ENCODE data around the gene CCDC192. TPM values are rescaled to one million over a fixed set of nuclear protein-coding genes. Genes with fewer than 3 reads are reported as not detected.
"Not testable (repeated sequence)": the region's sequence is repeated elsewhere in the genome, so short reads cannot be mapped to it uniquely, and the experiment has no call there.

CCDC192 gene
- total RNA-seq, 2 experiments from 2014 or later, result not detected

- ChIA-PET POLR2A (no interaction called here), CTCF (no interaction called here)
- DNase-seq (no peak), ATAC-seq (no peak)
- Mint-ChIP-seq H3K27ac (no peak overlapping the region), H3K9me3 (ENCODE audit: low read depth) (peaks cover 6% of the 10 kb centered on the region), H3K4me1 (no peaks in the 10 kb centered on the region), H3K27me3 (peaks cover 19% of the 10 kb centered on the region), H3K36me3 (ENCODE audit: low read depth) (no peaks in the 10 kb centered on the region), H3K4me3 (no peak overlapping the region)
- intact Hi-C loops (cut with DNase I, micrococcal nuclease), result no loop called here
These were observed 69.3 kb downstream of the CCDC192 start for GRCh38 chr5:127772531-127772930.

DNA sequence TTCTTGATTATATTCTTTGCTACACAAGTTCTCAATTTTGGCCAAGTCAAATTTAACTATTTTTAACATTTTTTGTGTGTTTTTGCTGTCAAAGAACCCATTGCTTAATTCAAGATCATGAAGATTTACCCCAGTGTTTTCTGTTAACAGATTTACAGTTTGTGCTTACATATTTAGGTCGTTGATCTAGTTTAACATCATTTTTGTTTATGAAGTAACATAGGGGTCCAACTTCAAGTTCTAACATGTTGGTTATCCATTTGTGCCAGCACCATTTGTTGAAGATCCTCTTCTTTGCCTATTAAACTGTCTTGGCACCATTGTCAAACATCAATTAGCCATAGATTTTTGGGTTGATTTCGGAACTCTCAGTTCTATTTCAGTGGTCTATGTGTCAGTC, 71.0 kb downstream of the CCDC192 start:
- Mint-ChIP-seq H3K4me1 (no peaks in the 10 kb centered on the region), H3K27me3 (peaks cover 19% of the 10 kb centered on the region), H3K9me3 (ENCODE audit: low read depth) (peaks cover 10% of the 10 kb centered on the region), H3K4me3 (no peak overlapping the region), H3K36me3 (ENCODE audit: low read depth) (no peaks in the 10 kb centered on the region), H3K27ac (no peak overlapping the region)
- ATAC-seq (no peak), DNase-seq (no peak)
- ChIA-PET CTCF (no interaction called here), POLR2A (no interaction called here)
- intact Hi-C loops (cut with DNase I, micrococcal nuclease), result no loop called here

DNA sequence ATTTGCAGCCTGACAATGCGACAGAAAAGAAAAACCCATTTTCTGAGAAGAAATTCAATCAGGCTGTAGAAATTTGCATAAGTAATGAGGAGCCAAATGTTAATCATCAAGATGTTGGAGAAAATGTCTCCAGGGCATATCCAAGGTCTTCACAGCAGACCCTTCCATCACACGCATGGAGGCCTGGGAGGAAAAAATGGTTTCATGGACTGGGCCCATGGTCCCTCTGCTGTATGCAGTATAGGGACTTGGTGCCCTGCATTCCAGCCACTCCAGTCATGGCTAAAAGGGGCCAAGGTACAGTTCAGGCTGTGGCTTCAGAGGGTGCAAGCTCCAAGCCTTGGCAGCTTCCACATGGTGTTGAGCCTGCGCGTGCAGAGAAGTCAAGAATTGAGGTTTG, 73.3 kb downstream of the CCDC192 start:
- H3K36me3 Mint-ChIP-seq (ENCODE audit: low read depth), result no peaks in the 10 kb centered on the region
- CTCF ChIA-PET, result no interaction called here
- POLR2A ChIA-PET, result no interaction called here
- no peak overlapping the region for H3K4me3 Mint-ChIP-seq
- DNase-seq (no peak), ATAC-seq (no peak)
- peaks cover 9% of the 10 kb centered on the region for H3K27me3 Mint-ChIP-seq
- H3K9me3 Mint-ChIP-seq (ENCODE audit: low read depth), result peaks cover 10% of the 10 kb centered on the region
- no peaks in the 10 kb centered on the region for H3K4me1 Mint-ChIP-seq
- intact Hi-C loops (cut with DNase I, micrococcal nuclease), result no loop called here
- no peak overlapping the region for H3K27ac Mint-ChIP-seq

DNA sequence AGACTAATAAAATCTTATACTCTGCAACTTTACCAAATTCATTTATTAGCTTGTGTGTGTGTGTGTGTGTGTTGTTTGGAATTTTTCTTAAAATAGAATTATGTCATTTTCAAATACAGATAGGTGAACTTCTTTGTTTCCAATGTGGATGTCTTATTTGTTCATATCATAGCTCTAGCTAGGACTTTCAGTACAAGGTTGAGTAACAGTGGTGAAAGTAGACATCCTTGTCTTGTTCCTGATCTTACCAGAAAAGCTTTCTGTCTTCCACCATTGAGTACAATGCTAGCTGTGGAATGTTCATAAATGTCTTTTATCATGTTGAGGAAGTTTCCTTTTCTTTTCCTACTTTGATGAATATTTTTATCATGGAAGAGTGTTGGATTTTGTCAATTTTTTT, 74.8 kb downstream of the CCDC192 start:
- H3K36me3 Mint-ChIP-seq (ENCODE audit: low read depth), result no peaks in the 10 kb centered on the region

GRCh38 chr5:127782450-127782849, 79.3 kb downstream of the CCDC192 start:
- H3K4me1 Mint-ChIP-seq, result peaks cover 26% of the 10 kb centered on the region
- intact Hi-C loops (cut with DNase I, micrococcal nuclease), result loop anchor here in 1 of 2 experiments (10.0 kb wide), 1 partner anchor 112 kb away; no protein-coding TSS in a partner anchor
- H3K27me3 Mint-ChIP-seq; H3K9me3 Mint-ChIP-seq (ENCODE audit: low read depth); CTCF ChIA-PET; H3K27ac Mint-ChIP-seq; ATAC-seq; H3K36me3 Mint-ChIP-seq (ENCODE audit: low read depth); H3K4me3 Mint-ChIP-seq; POLR2A ChIA-PET; DNase-seq: not testable (repeated sequence)

More for the DNA sequence above, 74.8 kb downstream of the CCDC192 start:
- POLR2A ChIA-PET, result interaction anchor here (0.7 kb wide), 1 partner anchor 1640 kb away, joined by 3 read pairs; no protein-coding TSS in a partner anchor
- peaks cover 14% of the 10 kb centered on the region for H3K9me3 Mint-ChIP-seq (ENCODE audit: low read depth)
- CTCF ChIA-PET, result no interaction called here
- peaks cover 6% of the 10 kb centered on the region for H3K27me3 Mint-ChIP-seq
- intact Hi-C loops (cut with DNase I, micrococcal nuclease), result no loop called here
- H3K27ac Mint-ChIP-seq, result no peak overlapping the region
- DNase-seq (no peak), ATAC-seq (no peak)
- no peaks in the 10 kb centered on the region for H3K4me1 Mint-ChIP-seq
- no peak overlapping the region for H3K4me3 Mint-ChIP-seq

GRCh38 chr5:127785098-127785927, 82.1 kb downstream of the CCDC192 start:
- ChIA-PET POLR2A (no interaction called here), CTCF (interaction anchor here (0.5 kb wide), 1 partner anchor 361 kb away, joined by 3 read pairs; no protein-coding TSS in a partner anchor)
- H3K27me3 Mint-ChIP-seq, result peaks cover 13% of the 10 kb centered on the region
- no peaks in the 10 kb centered on the region for H3K36me3 Mint-ChIP-seq (ENCODE audit: low read depth)
- peaks cover 10% of the 10 kb centered on the region for H3K9me3 Mint-ChIP-seq (ENCODE audit: low read depth)
- intact Hi-C loops (cut with DNase I, micrococcal nuclease), result loop anchor here (1.0 to 10.0 kb wide), 4 partner anchors 109 to 298 kb away; partner anchors contain the start of gene SLC12A2 (in 2 of the 2)
- DNase-seq, result peak; percentile 51
- ATAC-seq, result peak; percentile 92
- H3K27ac Mint-ChIP-seq, result peak overlapping the region; percentile 88
- H3K4me1 Mint-ChIP-seq, result peaks cover 26% of the 10 kb centered on the region
- no peak overlapping the region for H3K4me3 Mint-ChIP-seq

GRCh38 chr5:127791439-127791838, 88.2 kb downstream of the CCDC192 start:
- no peak overlapping the region for H3K27ac Mint-ChIP-seq
- H3K4me3 Mint-ChIP-seq, result no peak overlapping the region
- H3K4me1 Mint-ChIP-seq, result peaks cover 5% of the 10 kb centered on the region
- H3K9me3 Mint-ChIP-seq (ENCODE audit: low read depth), result peaks cover 18% of the 10 kb centered on the region
- no peak for DNase-seq
- ChIA-PET POLR2A (no interaction called here), CTCF (no interaction called here)
- ATAC-seq, result no peak
- H3K27me3 Mint-ChIP-seq, result peaks cover 6% of the 10 kb centered on the region
- intact Hi-C loops (cut with DNase I, micrococcal nuclease), result no loop called here
- H3K36me3 Mint-ChIP-seq (ENCODE audit: low read depth), result no peaks in the 10 kb centered on the region

DNA sequence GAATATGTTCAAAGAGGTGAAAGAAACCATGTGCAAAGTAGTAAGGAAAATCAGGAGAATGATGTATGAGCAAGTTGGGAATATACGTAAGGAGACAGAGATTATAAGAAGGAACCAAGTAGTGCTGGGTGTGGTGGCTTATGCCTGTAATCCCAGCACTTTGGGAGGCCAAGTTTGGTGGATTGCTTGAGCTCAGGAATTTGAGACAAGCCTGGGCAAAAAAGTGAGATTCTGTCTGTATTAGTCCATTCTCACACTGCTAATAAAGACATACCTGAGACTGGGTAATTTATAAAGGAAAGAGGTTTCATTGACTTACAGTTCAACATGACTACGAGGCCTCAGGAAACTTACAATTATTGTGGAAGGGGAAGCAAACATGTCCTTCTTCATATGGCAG, 88.7 kb downstream of the CCDC192 start:
- H3K27me3 Mint-ChIP-seq; ATAC-seq; H3K36me3 Mint-ChIP-seq (ENCODE audit: low read depth); H3K4me3 Mint-ChIP-seq; intact Hi-C loops (cut with DNase I, micrococcal nuclease); DNase-seq; POLR2A ChIA-PET; H3K4me1 Mint-ChIP-seq; CTCF ChIA-PET; H3K27ac Mint-ChIP-seq: not testable (repeated sequence)
- peaks cover 18% of the 10 kb centered on the region for H3K9me3 Mint-ChIP-seq (ENCODE audit: low read depth)

- CTCF ChIA-PET, result no interaction called here
- peaks cover 18% of the 10 kb centered on the region for H3K9me3 Mint-ChIP-seq (ENCODE audit: low read depth)
- no peak for ATAC-seq
These were observed 89.9 kb downstream of the CCDC192 start for GRCh38 chr5:127793052-127793451.

DNA sequence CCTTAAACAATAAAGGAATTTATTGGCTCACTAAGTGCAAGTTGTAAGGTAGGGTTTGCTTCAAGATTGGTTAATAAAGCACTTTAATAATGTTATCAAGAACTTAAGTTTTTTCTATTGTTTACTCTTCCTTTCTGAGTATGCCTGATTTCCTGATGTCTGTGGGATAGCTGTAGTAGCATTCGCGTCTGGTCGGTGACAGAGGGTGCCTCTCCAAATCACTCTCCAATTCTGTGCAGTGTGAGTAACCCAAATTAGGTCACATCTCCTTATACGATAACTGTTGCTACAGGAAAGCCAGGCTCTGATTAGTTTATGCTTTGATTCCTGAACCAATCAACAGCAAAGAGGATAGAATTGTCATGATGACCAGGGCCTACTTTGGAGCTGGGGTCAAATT, 90.7 kb downstream of the CCDC192 start:
- H3K27me3 Mint-ChIP-seq, result peaks cover 7% of the 10 kb centered on the region
- POLR2A ChIA-PET, result no interaction called here
- CTCF ChIA-PET, result interaction anchor here (1.1 kb wide), 1 partner anchor 10 kb away, joined by 3 read pairs; no protein-coding TSS in a partner anchor
- no peaks in the 10 kb centered on the region for H3K36me3 Mint-ChIP-seq (ENCODE audit: low read depth)
- no peaks in the 10 kb centered on the region for H3K4me1 Mint-ChIP-seq
- no peak overlapping the region for H3K27ac Mint-ChIP-seq
- intact Hi-C loops (cut with DNase I, micrococcal nuclease), result no loop called here
- H3K9me3 Mint-ChIP-seq (ENCODE audit: low read depth), result peaks cover 16% of the 10 kb centered on the region
- DNase-seq (no peak), ATAC-seq (no peak)
- H3K4me3 Mint-ChIP-seq, result no peak overlapping the region

More at GRCh38 chr5:127793052-127793451, 89.9 kb downstream of the CCDC192 start:
- H3K36me3 Mint-ChIP-seq (ENCODE audit: low read depth), result no peaks in the 10 kb centered on the region
- H3K27me3 Mint-ChIP-seq, result peaks cover 7% of the 10 kb centered on the region
- intact Hi-C loops (cut with DNase I, micrococcal nuclease), result no loop called here
- no peak overlapping the region for H3K4me3 Mint-ChIP-seq
- H3K27ac Mint-ChIP-seq, result no peak overlapping the region
- POLR2A ChIA-PET, result no interaction called here
- no peak for DNase-seq
- H3K4me1 Mint-ChIP-seq, result no peaks in the 10 kb centered on the region

- Mint-ChIP-seq H3K27ac (no peak overlapping the region), H3K9me3 (ENCODE audit: low read depth) (peaks cover 6% of the 10 kb centered on the region), H3K4me1 (no peaks in the 10 kb centered on the region), H3K36me3 (ENCODE audit: low read depth) (no peaks in the 10 kb centered on the region), H3K27me3 (peaks cover 2% of the 10 kb centered on the region), H3K4me3 (no peak overlapping the region)
- intact Hi-C loops (cut with DNase I, micrococcal nuclease), result no loop called here
- ChIA-PET CTCF (interaction anchor here (0.9 kb wide), 1 partner anchor 9 kb away, joined by 3 read pairs; no protein-coding TSS in a partner anchor), POLR2A (no interaction called here)
- DNase-seq, result no peak
- ATAC-seq, result no peak
These were observed 93.0 kb downstream of the CCDC192 start for GRCh38 chr5:127796211-127796610.

GRCh38 chr5:127799293-127799905, 96.2 kb downstream of the CCDC192 start:
- no peaks in the 10 kb centered on the region for H3K4me1 Mint-ChIP-seq
- intact Hi-C loops (cut with DNase I, micrococcal nuclease), result no loop called here
- no peaks in the 10 kb centered on the region for H3K9me3 Mint-ChIP-seq (ENCODE audit: low read depth)
- H3K27me3 Mint-ChIP-seq, result peaks cover 2% of the 10 kb centered on the region
- no peak for DNase-seq
- ChIA-PET CTCF (no interaction called here), POLR2A (no interaction called here)
- no peak for ATAC-seq
- no peaks in the 10 kb centered on the region for H3K36me3 Mint-ChIP-seq (ENCODE audit: low read depth)
- no peak overlapping the region for H3K27ac Mint-ChIP-seq
- H3K4me3 Mint-ChIP-seq, result no peak overlapping the region

Data from activated CD4-positive, alpha-beta T cell treated with anti-CD3 and anti-CD28 coated beads for 36 hours (primary cell).